Raji (cell line): ENCODE results near the gene PIP4K2A.

Experiments
- POLR2A ChIP-seq: IDR thresholded peaks from 2 replicates; pipeline ENCODE4 v1.6.1; 2011; ENCODE audit warnings: low read depth, low read length, control low read depth; ENCODE audit not compliant: insufficient read depth

Gene PIP4K2A

GRCh38 chr10:22723783-22724182, 9.4 kb upstream of the PIP4K2A start:
- TF ChIP-seq POLR2A = no peak

- TF ChIP-seq POLR2A = no peak
Measured at GRCh38 chr10:22723343-22723779, 9.0 kb upstream of the PIP4K2A start.

- TF ChIP-seq POLR2A = no peak
Measured at GRCh38 chr10:22722626-22723169, 8.3 kb upstream of the PIP4K2A start.

GRCh38 chr10:22720667-22721066, 6.3 kb upstream of the PIP4K2A start:
- no peak for TF ChIP-seq POLR2A

- no peak for TF ChIP-seq POLR2A
Measured at GRCh38 chr10:22719406-22720042, 5.1 kb upstream of the PIP4K2A start.

- no peak for TF ChIP-seq POLR2A
Measured at GRCh38 chr10:22717728-22718127, 3.4 kb upstream of the PIP4K2A start.

GRCh38 chr10:22716943-22717342, 2.6 kb upstream of the PIP4K2A start:
- TF ChIP-seq POLR2A = no peak

GRCh38 chr10:22715290-22715625, 880 bp upstream of the PIP4K2A start:
- TF ChIP-seq POLR2A = no peak

GRCh38 chr10:22713853-22714478, 412 bp downstream of the PIP4K2A start:
- no peak; the same call in 1 of the 2 replicates for TF ChIP-seq POLR2A

- no peak for TF ChIP-seq POLR2A
Measured at GRCh38 chr10:22712956-22713852, 1.2 kb downstream of the PIP4K2A start.

- TF ChIP-seq POLR2A = no peak
Measured at GRCh38 chr10:22712211-22712955, 2.0 kb downstream of the PIP4K2A start.

GRCh38 chr10:22711373-22711772, 3.0 kb downstream of the PIP4K2A start:
- no peak for TF ChIP-seq POLR2A

GRCh38 chr10:22710139-22710745, 4.1 kb downstream of the PIP4K2A start:
- no peak for TF ChIP-seq POLR2A

GRCh38 chr10:22708772-22709171, 5.6 kb downstream of the PIP4K2A start:
- TF ChIP-seq POLR2A = no peak
